NCI-H2081 treated with DMSO at 0.1 percent for 48 hours (cell line): ENCODE data around the gene PRMT9.
A peak's percentile ranks its signal among the peaks of the same experiment; 100 is the strongest.

Experiments
- DNase-seq: peaks from one replicate; lab custom pipeline; 2025; lab: John Stamatoyannopoulos, UW

Gene PRMT9

DNA sequence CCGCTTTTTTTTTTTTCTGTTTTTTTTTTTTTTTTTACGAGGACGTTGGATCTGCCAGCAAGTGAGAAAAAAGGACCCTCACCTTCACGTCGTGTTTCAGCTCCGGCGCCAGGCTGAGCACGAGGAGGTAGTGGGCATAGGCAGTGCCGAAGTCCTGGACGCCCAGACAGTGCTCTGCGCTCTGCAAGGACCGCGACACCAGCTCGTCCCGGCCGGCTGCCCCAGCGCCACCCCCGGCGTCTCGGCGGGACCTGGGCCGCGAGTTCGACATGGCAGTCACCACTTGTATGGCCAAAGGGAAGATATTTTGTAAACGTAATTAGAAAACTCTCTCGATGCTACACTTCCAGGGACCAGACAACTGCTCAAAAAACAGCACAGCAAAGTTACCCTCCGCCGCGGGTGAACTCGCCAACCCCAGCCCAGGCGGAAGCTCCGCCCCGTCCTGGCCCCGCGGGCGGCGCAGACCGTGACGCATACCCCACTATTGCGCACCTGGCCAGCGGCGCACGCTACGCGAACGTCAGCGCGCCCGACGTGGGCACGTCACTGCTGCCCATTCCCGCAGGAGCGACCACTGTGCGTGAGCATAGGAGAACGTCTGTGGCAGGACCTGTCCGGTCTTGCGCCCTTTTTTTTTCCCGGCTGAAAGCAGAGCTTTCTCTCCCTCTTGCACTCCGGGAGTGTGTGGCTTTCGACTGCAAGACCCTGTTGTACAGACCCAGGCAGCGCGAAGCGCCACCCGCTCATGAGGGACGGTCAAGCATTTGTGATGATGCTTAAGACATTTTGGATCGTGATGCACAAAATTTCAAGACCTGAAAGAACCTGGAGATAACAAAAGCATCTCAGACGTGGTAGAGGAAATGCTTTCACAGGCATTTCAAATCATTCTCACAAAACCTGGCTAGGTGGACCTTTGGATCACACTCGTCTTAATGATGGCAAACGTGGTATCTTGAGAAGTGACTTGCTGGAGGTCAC is at the start of gene PRMT9:
Gene PRMT9 (minus strand): TSS at position 447 of the 984 bp plus-strand sequence. CDS start 176 bp downstream, at position 271.
- peak; percentile 22 for DNase-seq

DNA sequence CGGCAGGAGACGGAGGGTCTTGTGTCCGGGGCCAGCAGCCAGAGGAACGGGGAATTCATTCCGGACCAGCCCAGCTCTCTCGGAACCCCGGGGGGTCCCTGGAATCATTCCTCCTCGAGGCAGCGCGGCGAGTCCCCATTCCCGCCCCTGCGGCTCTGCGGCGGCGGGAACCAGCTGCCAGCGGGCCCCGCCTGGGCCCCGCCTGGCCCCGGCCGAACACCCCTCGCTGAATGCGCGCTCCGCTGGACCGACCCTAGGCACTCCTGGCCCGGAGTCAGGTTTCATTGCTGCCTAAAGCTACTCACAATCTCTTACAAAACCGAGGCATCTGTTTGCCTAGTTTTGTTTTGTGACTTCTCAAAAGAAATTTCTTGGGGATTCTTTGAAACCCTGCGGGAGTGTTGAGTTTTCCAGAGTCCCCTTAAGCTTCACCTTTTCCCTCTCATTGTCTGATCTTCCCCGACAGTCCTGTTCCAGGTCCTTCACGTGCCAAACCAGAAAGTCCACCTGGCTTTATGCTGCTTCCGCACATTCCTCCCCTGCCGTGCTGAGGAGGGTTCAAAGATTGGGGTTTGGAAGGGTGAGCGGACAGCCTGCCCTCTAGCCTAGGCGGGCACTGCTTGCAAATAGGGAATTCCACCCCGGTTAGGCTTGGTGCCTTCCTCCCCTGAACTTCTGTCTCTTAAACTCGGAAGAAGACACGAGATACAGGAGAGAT is 48.7 kb upstream of the PRMT9 start:
- DNase-seq, result no peak

DNA sequence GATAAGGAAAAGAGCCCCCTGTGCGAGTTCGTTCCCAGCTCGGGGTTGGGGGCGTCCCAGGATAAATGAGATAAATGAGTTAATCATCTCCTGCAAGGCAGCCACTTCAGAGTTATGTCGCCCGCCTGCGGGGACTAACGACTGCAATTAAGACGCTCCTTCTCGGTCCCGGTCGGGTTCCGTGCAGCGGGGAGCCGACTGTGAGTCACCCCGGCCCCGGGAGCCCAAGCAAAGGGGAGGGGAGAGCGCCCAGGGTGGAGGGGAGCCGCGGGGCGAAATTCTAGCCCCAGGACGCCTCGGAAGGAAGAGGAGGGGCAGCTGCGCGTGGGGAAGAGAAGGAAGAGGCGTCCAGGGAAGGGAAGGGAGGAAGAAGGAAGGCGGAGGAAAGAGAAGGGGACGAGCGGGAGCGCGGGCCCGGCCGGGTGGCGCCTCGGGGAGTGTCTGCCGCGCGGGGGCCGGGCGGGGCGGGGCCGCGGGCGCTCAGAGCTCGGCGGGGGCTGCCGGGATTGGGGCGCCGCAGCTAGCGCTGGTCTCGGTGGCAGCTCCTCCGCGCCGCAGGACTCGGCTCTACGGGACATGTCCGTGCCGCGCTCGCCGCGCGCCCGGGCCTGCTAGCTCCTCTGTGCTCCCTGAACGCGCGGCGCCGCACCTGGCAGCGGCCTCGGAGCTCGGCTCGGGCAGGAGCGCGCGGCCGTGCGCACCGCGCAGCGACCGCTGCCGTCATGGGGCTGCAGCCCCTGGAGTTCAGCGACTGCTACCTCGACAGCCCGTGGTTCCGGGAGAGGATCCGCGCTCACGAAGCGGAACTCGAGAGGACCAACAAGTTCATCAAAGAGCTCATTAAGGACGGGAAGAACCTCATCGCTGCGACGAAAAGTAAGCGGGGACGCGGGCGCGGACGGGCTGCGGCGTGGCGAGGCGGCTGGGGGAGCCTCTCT is 47.9 kb upstream of the PRMT9 start, which contains the start of gene ARHGAP10:
Gene ARHGAP10 (plus strand): TSS at position 509 of the 938 bp plus-strand sequence. CDS start 214 bp downstream, at position 723.
- no peak for DNase-seq

DNA sequence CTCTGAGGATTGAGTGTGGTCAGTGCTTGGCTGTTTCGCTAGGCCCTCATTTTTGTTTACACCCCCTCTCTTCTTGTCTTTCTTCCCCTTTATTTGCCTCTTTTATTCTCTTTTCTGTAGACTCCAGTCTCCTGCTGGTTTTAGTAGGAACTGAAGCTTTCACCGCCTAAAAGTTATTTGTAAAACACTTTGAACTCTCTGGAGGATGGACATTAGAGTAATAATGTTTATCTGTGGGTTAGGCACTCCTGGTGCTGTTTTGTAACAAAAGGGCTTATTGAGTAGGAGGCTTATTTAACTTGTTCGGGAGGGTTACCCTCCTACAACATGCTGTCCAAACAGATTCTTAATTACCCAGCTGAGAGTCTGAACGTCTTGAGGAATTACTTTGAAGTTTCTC is 46.4 kb upstream of the PRMT9 start:
- DNase-seq, result no peak

DNA sequence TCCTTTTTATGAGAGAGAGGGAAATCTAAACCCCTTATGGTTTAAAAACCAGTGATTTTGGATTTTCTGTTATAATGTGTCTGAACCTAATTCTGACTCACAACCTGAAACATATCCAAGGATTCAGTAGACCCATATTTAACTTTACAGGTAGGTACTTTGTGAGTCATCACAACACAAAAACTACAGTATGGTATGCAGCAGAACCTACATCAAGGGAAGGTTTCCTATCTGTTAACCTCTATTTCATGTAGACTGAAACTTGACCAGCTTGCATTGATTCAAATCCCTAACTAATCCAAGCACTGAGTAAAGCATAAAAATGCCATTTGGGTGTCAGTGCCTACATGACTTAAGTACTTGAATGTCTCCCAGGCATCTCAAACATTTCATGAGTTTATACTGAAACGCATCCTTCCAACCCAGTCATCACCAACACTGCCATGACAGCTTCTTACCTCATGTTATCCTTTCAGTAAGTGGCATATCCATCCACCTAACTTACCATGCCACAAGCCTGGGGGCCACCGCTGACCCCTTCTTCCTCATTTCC is 43.6 kb upstream of the PRMT9 start:
- no peak for DNase-seq

DNA sequence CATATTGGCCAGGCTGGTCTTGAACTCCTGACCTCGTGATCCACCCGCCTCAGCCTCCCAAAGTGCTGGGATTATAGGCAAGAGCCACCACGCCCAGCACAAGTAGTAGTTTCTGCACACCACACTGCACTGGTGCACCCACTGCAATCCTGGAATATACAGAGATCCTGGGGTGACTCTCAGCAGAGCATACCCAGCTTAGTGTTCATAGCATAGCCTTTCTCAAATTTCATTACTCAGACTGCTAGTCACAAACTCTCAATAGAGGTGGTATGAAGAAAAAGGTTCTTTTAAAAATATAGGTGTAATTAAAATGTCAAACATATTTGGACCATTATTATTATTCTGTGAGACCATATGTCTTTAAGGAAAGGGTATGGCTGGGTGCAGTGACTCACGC is 41.7 kb upstream of the PRMT9 start:
- DNase-seq, result no peak

DNA sequence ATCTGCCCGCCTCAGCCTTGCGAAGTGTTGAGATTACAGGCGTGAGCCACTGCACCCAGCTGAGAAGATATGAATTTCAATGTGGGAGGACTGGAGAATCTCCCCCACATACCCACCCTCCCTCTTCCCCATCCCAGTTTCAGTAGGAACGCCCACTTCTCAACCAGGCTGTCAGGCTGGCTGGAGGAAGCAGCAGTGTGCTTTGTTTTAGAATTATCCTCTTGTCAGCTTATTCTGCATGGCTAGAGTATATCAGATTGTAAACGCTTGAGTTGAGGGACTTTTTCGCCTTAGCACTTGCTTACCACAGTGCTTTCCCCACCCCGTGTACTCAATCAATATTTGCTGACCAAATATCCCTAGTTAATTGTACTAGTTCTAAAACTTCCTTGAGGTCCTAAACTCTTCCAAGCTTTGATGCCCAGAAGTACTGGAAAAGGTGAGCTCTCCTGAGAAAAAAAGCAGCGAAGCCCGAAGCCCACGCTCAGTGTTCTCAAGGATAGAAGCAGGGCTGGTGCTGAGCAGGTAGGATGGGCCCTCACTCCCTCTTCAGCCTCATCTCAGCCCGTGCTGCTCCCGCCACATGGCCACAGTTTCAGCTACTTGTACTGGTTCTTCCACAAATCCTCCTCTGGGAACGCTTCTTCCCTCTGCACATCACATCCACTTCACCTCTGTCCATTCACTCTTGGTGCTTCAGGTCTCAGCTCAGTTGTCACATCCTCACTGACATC is 40.7 kb upstream of the PRMT9 start:
- DNase-seq, result no peak

DNA sequence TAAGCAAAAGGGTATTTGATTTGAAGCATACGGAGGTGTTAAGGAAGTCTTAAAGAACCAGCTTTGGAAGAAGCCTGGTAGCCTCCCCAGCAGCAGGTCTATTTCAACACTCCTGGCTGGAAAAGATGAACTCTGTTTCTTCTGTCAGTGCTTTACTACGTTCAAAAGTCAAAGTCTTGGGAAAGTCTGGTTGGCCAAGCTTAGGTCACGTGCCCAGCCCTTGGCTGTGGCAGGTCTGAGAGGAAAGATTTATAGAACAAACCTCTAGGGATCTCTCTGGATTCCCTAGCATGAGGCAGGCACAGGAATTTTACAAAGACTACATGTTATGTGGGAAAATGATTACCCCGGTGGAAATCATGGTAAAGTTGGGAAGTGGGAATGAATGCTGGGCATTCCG is 39.4 kb upstream of the PRMT9 start:
- no peak for DNase-seq

DNA sequence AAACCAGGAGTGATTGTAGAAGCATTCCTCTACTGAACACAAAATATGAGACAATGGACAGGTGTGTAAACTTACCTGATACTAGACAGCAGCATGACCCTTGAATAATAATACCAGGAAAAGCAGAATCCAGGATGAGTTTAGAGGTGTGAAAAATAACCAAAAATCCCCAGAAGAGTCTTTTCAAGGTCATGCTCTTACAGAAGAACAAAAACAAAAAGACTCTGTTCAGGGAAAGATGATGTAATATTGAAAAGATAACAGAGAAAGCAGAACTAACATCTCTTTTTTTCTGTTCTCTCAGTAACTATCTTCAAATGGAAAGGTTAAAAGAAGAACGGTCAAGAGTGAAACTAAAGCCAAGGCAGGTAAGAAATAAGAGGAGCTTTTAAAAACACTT is 33.9 kb upstream of the PRMT9 start:
- DNase-seq, result no peak

DNA sequence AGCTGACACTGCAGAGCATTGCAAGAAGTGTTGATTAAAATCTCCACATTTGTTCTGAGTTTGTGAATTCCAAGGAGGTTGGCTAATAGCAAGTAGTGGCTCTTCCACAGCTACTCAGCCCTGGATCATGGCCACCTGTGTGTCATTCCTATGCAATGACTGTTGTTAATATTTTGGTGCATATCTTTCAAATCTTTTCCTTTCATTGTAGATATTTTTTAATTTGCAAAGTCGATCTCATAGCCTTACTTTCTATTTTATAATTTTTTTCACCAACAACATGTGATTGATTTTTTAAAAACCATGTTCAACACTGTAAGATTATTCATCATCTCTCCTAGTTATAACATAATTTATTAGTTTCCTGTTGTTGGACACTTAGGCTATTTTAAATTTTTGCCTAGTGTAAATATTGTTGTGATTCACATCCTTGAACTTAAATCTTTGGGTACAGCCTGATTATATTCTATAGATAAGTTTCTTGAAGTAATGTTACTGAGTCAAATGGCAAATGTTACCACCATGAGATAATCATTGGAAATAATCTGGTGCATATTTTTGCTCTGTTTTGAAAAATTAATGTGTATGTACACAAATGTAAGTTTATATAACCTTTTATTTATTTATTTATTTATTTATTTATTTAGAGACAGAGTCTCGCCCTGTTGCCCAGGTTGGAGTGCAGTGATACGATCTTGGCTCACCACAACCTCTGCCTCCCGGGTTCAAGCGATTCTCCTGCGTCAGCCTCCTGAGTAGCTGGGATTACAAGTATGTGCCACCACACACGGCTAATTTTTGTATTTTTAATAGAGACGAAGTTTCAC is 30.8 kb upstream of the PRMT9 start:
- DNase-seq, result no peak

DNA sequence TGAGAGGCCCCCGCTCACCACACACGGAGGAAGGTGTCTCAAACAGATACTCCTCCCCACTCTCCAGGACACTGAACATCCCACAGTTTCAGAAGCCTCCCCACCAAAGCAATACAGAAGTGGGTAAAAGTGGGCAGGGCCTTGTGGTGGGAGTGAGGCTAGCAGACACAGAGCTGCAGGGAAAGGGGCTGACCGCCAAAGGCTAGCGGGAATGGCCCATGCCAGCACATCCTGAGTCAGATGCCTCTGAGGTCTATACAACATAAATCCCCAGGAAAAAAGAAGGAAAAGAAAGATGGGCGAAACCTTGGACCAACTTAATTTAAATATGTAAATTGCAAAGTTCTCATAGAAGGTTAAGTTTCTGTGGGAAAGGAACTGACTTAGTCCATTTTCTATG is 26.0 kb upstream of the PRMT9 start:
- DNase-seq, result no peak

DNA sequence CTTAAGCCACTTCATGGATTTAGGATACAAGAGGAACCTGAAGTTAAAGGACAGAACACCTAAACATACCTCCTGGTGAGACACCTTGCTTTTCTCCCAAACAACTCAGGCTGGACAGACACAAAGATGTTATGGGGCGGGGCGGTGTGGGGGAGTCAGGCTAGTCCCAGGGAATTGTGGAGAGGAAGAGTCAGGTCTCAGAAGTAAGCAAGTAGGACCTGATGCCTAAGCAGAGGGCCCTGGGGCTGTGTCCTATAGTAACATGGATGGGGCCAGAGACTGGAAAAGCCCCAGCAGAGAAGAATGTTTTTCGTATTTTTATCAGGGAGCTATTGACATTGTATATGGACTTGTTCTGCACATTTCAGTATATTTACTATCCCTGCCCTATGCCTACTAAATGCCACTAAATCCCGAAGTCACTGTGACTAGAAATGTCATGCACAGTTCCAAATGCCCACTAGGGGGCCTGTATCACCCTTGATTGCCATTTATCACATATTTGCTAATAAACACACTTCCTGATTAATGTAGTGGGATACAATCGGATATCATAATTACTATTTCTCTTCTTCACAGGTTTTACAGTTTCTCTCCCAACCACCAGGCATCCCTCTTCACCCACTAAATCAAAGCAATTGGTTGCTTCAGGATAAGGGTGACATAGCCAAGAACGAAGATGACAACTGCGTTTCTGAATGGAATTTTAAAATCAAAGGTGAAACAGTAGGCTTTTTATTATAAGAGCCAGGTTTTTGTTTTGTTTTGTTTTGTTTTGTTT is 24.1 kb upstream of the PRMT9 start:
- no peak for DNase-seq

DNA sequence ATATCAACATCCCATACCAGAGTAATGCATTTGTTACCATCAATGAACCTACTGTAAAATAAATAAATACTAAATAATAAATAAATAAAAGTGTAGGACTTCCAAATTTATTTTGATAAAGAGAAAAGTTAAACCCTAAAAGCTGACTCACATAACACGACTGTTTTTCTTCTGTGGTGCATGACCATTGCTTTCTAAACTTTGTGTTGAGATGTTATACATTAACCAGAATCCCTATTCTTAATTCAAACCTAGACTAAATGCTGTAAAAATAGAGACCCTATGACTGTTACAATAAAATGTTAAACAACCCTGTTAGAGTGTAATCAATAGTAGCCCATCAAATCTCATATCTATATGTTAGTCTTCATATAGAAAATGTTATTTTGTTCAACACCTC is 20.9 kb upstream of the PRMT9 start:
- DNase-seq, result no peak

DNA sequence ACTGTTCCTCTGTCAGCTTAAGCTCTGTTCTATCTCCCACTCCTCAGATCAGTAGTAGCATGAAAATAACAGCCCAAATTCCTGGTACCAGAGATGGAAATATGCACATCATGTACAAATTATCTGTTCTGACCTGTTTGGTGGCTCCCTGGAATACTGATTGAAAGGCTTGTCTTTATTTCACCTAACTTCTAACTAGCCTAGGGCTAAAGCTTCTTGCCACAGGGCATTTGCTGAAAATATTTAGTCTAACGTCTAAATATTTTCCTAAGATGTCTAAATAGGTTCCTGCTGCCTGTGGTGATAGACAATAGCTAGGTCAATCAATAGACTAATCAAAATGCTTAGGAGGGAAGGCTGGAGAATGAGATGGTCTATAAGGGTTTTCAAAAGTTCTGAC is 12.9 kb upstream of the PRMT9 start:
- no peak for DNase-seq

DNA sequence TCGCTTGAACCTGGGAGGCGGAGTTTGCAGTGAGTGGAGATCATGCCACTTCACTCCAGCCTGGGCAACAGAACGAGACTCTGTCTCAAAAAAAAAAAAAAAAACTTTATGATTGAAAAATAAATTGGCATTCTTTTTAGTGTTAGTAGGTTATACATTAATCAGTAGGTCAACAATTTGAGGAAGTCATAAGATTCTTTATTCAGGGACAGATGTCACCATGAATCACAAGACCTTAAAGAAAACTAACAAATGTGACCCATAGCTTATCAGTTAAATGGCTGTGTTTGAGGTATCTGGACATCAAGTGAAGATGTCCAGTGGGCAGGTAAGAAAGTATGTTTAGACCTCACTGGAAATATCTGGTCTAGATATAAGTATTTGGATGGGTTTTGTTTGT is 9.3 kb upstream of the PRMT9 start:
- DNase-seq, result no peak

DNA sequence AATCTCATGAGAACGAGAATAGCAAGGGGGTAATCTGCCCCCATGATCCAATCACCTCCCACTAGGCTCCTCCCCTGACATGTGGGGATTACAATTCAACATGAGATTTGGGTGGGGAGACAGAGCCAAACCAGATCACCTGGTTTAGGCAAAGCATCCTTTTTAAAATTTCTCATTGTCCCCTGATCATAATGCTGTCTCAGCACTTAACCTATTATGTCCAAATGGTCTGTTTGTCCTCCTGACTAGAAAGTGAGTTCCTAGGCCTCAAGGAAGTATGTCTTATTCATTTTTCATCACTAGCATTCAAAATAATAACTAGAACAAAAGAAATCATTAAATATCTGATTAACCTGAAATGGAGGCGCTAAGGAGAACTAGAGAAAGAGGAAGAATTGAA is 7.9 kb upstream of the PRMT9 start:
- DNase-seq, result no peak

DNA sequence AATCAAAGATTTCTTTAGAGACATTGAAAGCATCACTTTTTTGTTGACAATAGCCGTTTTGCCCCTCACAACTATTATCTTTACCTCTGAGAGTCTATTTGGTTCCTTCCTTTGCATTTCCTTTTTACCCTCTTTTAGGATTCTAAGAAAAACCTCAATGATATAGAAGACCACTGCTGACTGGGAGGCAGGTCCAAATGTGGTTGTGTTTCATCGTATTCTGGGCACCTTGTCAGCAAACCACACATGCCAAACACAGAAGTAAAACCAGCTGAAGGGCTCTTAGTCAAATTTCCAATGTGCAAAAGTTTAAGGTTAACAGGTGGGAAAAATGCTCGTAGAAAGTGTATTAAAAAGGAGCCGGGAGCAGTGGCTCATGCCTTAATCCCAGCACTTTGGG is 5.1 kb upstream of the PRMT9 start:
- no peak for DNase-seq

DNA sequence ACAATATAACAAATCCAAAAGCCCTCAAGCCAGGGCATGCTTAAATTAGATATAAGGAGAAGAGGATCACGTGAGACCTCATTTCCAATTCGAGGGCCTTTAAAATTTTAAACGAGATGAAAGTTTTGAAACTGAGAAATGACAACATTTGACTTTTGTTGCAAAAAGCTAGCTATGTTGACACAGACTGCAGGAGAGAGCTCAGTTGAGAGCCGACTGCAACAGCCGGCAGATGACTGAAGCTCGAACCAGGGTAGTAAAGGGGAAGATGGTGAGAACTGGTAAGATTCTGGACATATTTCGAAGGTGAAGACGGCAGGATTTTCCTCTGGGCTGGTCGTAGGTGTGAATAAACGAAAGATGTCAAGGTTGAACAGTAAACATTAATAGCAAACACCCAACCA is 773 bp downstream of the PRMT9 start:
- no peak for DNase-seq

DNA sequence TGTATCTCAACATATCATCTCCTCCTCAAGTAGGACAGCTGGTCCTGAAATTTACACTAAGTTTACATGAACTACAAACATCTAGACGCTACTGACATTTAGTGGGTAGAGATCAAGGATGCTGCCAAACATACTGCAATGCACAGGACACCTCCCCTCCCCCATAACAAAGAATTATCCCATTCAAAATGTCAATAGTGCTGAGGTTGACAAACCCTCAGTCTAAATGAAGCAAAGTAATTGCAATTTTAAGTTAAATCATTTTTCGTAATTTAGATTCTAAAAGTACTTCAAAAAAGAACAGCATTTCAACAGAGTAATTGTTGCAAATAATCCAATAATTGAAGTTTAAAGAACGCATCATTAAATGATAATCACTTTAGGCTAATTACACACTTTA is 1.2 kb downstream of the PRMT9 start:
- no peak for DNase-seq
